H9 (cell line): ENCODE data around the gene PAFAH1B1. TPM values are rescaled to one million over a fixed set of nuclear protein-coding genes. Genes with fewer than 3 reads are reported as not detected.
A peak's percentile ranks its signal among the peaks of the same experiment; 100 is the strongest.
"Not testable (repeated sequence)": the region's sequence is repeated elsewhere in the genome, so short reads cannot be mapped to it uniquely, and the experiment has no call there.

Experiments used
- DNase-seq: peaks from one replicate; pipeline ENCODE4 v3.0.0-alpha.2; 2017
- H2AFZ ChIP-seq: one replicate; pipeline ENCODE4 v1.6.1; 2013; ENCODE audit warnings: mild to moderate bottlenecking, low read length, control low read depth, moderate library complexity
- H2AK5ac ChIP-seq: 2 replicates; pipeline ENCODE4 v1.6.1; 2013; ENCODE audit warnings: low read length, control low read depth, mixed read lengths; ENCODE audit not compliant: insufficient read length
- H2BK120ac ChIP-seq: one replicate; pipeline ENCODE4 v1.6.1; 2013; ENCODE audit warnings: low read depth, mild to moderate bottlenecking, low read length, control low read depth, inconsistent platforms; ENCODE audit not compliant: poor library complexity, severe bottlenecking
- H2BK12ac ChIP-seq: 2 replicates; pipeline ENCODE4 v1.6.1; 2013; ENCODE audit warnings: low read length, control low read depth, mixed read lengths, low read depth; ENCODE audit not compliant: insufficient read length
- H2BK15ac ChIP-seq: 2 replicates; pipeline ENCODE4 v1.6.1; 2013; ENCODE audit warnings: low read depth, low read length, control low read depth
- H2BK20ac ChIP-seq: one replicate; pipeline ENCODE4 v1.6.1; 2013; ENCODE audit warnings: low read depth, mild to moderate bottlenecking, low read length, control low read depth, inconsistent platforms; ENCODE audit not compliant: poor library complexity, severe bottlenecking
- H2BK5ac ChIP-seq: 2 replicates; pipeline ENCODE4 v1.6.1; 2013; ENCODE audit warnings: low read length, control low read depth, mixed read lengths; ENCODE audit not compliant: insufficient read length
- H3K14ac ChIP-seq: 2 replicates; pipeline ENCODE4 v1.6.1; 2013; ENCODE audit warnings: low read length, control low read depth; ENCODE audit not compliant: insufficient read depth
- H3K18ac ChIP-seq: 2 replicates; pipeline ENCODE4 v1.6.1; 2013; ENCODE audit warnings: low read depth, mild to moderate bottlenecking, mixed read lengths, low read length, control low read depth; ENCODE audit not compliant: insufficient read length
- H3K23ac ChIP-seq: 2 replicates; pipeline ENCODE4 v1.6.1; 2013; ENCODE audit warnings: low read length, control low read depth, mixed read lengths, low read depth; ENCODE audit not compliant: insufficient read length
- H3K23me2 ChIP-seq: 2 replicates; pipeline ENCODE4 v1.6.1; 2013; ENCODE audit warnings: low read depth, mild to moderate bottlenecking, mixed read lengths, low read length, control low read depth; ENCODE audit not compliant: insufficient read length, poor library complexity, severe bottlenecking
- H3K27ac ChIP-seq: 2 replicates; pipeline ENCODE4 v1.5.1; 2013; ENCODE audit warnings: low read length, control low read depth, mixed read lengths, low read depth; ENCODE audit not compliant: insufficient read length
- H3K27me3 ChIP-seq: 2 replicates; pipeline ENCODE4 v1.6.1; 2013; ENCODE audit warnings: low read length, control low read depth, inconsistent platforms; ENCODE audit not compliant: insufficient read depth
- H3K4ac ChIP-seq: 2 replicates; pipeline ENCODE4 v1.6.1; 2013; ENCODE audit warnings: low read depth, mild to moderate bottlenecking, control low read depth, inconsistent platforms, low read length, moderate library complexity
- H3K4me1 ChIP-seq: 2 replicates; pipeline ENCODE4 v1.6.1; 2013; ENCODE audit warnings: low read length, control low read depth, inconsistent platforms; ENCODE audit not compliant: insufficient read depth
- H3K4me2 ChIP-seq: 2 replicates; pipeline ENCODE4 v1.6.1; 2013; ENCODE audit warnings: low read length, control low read depth, mixed read lengths; ENCODE audit not compliant: insufficient read length, insufficient read depth
- H3K56ac ChIP-seq: 2 replicates; pipeline ENCODE4 v1.6.1; 2013; ENCODE audit warnings: low read depth, mild to moderate bottlenecking, mixed read lengths, low read length, control low read depth; ENCODE audit not compliant: insufficient read length
- H3K79me1 ChIP-seq: 2 replicates; pipeline ENCODE4 v1.6.1; 2013; ENCODE audit warnings: low read depth, mild to moderate bottlenecking, moderate library complexity, low read length, control low read depth, inconsistent platforms; ENCODE audit not compliant: insufficient read depth, poor library complexity, severe bottlenecking
- H3K79me2 ChIP-seq: 2 replicates; pipeline ENCODE4 v1.6.1; 2013; ENCODE audit warnings: low read length, control low read depth, inconsistent platforms; ENCODE audit not compliant: insufficient read depth
- H3K9ac ChIP-seq: 2 replicates; pipeline ENCODE4 v1.6.1; 2013; ENCODE audit warnings: low read length, control low read depth, mixed read lengths; ENCODE audit not compliant: insufficient read length; ENCODE audit errors: extremely low read depth
- H3K9me3 ChIP-seq: one replicate; pipeline ENCODE4 v1.6.1; 2013; ENCODE audit warnings: low read depth, low read length, inconsistent platforms; ENCODE audit not compliant: control insufficient read depth
- H3T11ph ChIP-seq: one replicate; pipeline ENCODE4 v1.6.1; 2013; ENCODE audit warnings: mild to moderate bottlenecking, low read length, control low read depth, inconsistent platforms
- H4K20me1 ChIP-seq: one replicate; pipeline ENCODE4 v1.6.1; 2013; ENCODE audit not compliant: control insufficient read depth, insufficient read length, insufficient read depth
- H4K5ac ChIP-seq: 2 replicates; pipeline ENCODE4 v1.6.1; 2013; ENCODE audit warnings: low read depth, mild to moderate bottlenecking, mixed read lengths, low read length, control low read depth; ENCODE audit not compliant: insufficient read length
- H4K8ac ChIP-seq: replicated peaks from 2 replicates; pipeline ENCODE4 v1.6.1; 2013; ENCODE audit warnings: low read length, control low read depth, mixed read lengths, low read depth; ENCODE audit not compliant: insufficient read length
- H4K91ac ChIP-seq: 2 replicates; pipeline ENCODE4 v1.6.1; 2013; ENCODE audit warnings: low read depth, mild to moderate bottlenecking, moderate library complexity, mixed read lengths, low read length, control low read depth; ENCODE audit not compliant: insufficient read length
- H3K27ac Mint-ChIP-seq, 3 experiments: 2 replicates in 2 of 3; 3 replicates in 1 of 3; pipeline ENCODE4 v1.8.0; 2020 to 2021; ENCODE audit warnings: mixed read lengths in 3 of 3, mild to moderate bottlenecking in 1 of 3, moderate library complexity in 1 of 3
- H3K27me3 Mint-ChIP-seq: 2 replicates; pipeline ENCODE4 v1.8.0; 2021; ENCODE audit warnings: low read depth, mild to moderate bottlenecking, moderate library complexity, mixed read lengths
- H3K36me3 Mint-ChIP-seq, 3 experiments: 2 replicates in 2 of 3; 3 replicates in 1 of 3; pipeline ENCODE4 v1.8.0; 2020 to 2021; ENCODE audit warnings: low read depth in 3 of 3, mixed read lengths in 3 of 3; ENCODE audit not compliant: insufficient read depth in 1 of 3
- H3K4me1 Mint-ChIP-seq, 2 experiments: 2 replicates each; pipeline ENCODE4 v1.8.0; 2020; ENCODE audit warnings: mixed read lengths in 2 of 2
- H3K4me3 Mint-ChIP-seq, 2 experiments: 2 replicates in 1 of 2; 3 replicates in 1 of 2; pipeline ENCODE4 v1.8.0; 2020 to 2021; ENCODE audit warnings: mild to moderate bottlenecking in 2 of 2, mixed read lengths in 2 of 2, moderate library complexity in 1 of 2
- H3K9me3 Mint-ChIP-seq, 2 experiments: 2 replicates in 1 of 2; 3 replicates in 1 of 2; pipeline ENCODE4 v1.8.0; 2020; ENCODE audit warnings: mild to moderate bottlenecking in 2 of 2, mixed read lengths in 2 of 2, moderate library complexity in 1 of 2
- WGBS: extraction: QIAGEN DNeasy Blood & Tissue Kit; methylation state at CpG from one replicate; pipeline ENCODE4 v1.1.7; 2013; ENCODE audit warnings: missing lambda C conversion rate, low lambda C conversion rate, mixed read lengths; ENCODE audit not compliant: insufficient read length; ENCODE audit errors: extremely low coverage; 5-methylcytosine and 5-hydroxymethylcytosine counted together
- total RNA-seq: library from RNA; stranded (reverse); gene quantifications from 2 replicates; pipeline ENCODE4 v1.2.1, GENCODE V29; 2021
- TF ChIP-seq, protein P1 (sequence below): fragments of 200-600 bp; sonication (generic); conservative IDR thresholded peaks from 3 replicates; pipeline ENCODE4 v1.8.0; 2021; ENCODE audit warnings: antibody characterized with exemption, mild to moderate bottlenecking

PAFAH1B1 gene
- total RNA-seq, 1 experiment from 2014 or later = 134 TPM

- TF ChIP-seq, protein P1, sequence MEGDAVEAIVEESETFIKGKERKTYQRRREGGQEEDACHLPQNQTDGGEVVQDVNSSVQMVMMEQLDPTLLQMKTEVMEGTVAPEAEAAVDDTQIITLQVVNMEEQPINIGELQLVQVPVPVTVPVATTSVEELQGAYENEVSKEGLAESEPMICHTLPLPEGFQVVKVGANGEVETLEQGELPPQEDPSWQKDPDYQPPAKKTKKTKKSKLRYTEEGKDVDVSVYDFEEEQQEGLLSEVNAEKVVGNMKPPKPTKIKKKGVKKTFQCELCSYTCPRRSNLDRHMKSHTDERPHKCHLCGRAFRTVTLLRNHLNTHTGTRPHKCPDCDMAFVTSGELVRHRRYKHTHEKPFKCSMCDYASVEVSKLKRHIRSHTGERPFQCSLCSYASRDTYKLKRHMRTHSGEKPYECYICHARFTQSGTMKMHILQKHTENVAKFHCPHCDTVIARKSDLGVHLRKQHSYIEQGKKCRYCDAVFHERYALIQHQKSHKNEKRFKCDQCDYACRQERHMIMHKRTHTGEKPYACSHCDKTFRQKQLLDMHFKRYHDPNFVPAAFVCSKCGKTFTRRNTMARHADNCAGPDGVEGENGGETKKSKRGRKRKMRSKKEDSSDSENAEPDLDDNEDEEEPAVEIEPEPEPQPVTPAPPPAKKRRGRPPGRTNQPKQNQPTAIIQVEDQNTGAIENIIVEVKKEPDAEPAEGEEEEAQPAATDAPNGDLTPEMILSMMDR = no peak
- no peak overlapping the region for H3K23ac ChIP-seq
- peak overlapping the region; percentile 30 for H3K27ac ChIP-seq
- no peak overlapping the region for H4K5ac ChIP-seq
- peak; percentile 61 for DNase-seq
- no peak overlapping the region for H3T11ph ChIP-seq
- H3K9me3 ChIP-seq = no peaks in the 10 kb centered on the region
- H3K9ac ChIP-seq = no peak overlapping the region
- no peak overlapping the region for H2BK15ac ChIP-seq
- H3K27me3 ChIP-seq = no peaks in the 10 kb centered on the region
- no peaks in the 10 kb centered on the region for H4K20me1 ChIP-seq
- no peak overlapping the region for H3K4ac ChIP-seq
- H3K4me2 ChIP-seq = peak overlapping the region; percentile 46
- Mint-ChIP-seq H3K36me3 (peaks cover 34 to 54% (median 39%) of the 10 kb centered on the region in 3 experiments), H3K27ac (peak overlapping the region; percentile 82 to 89 (median 86); a peak in 6 of 7 replicates), H3K4me1 (peaks cover 44% of the 10 kb centered on the region in 2 experiments), H3K9me3 (peaks cover 30 to 32% of the 10 kb centered on the region in 2 experiments), H3K4me3 (no peak overlapping the region), H3K27me3 (no peaks in the 10 kb centered on the region)
- peaks cover 11% of the 10 kb centered on the region for H3K79me1 ChIP-seq
- no peak overlapping the region for H3K14ac ChIP-seq
- H2BK5ac ChIP-seq = no peak overlapping the region
- H2AK5ac ChIP-seq = no peak overlapping the region
- no peaks in the 10 kb centered on the region for H3K23me2 ChIP-seq
- no peak overlapping the region for H3K56ac ChIP-seq
- no peak overlapping the region for H4K8ac ChIP-seq
- H2BK120ac ChIP-seq = no peak overlapping the region
- H3K4me1 ChIP-seq = peaks cover 5% of the 10 kb centered on the region; the same call in 1 of the 2 replicates
- H3K18ac ChIP-seq = no peak overlapping the region
- H2BK20ac ChIP-seq = no peak overlapping the region
- WGBS = no CpG with 5 or more reads among the region's 10 CpGs
- no peak overlapping the region for H2AFZ ChIP-seq
- H2BK12ac ChIP-seq = no peak overlapping the region
- peaks cover 33% of the 10 kb centered on the region; the same call in 1 of the 2 replicates for H3K79me2 ChIP-seq
- H4K91ac ChIP-seq = no peak overlapping the region
These were observed 30.9 kb downstream of the PAFAH1B1 start for GRCh38 chr17:2624292-2624731.

- not testable (repeated sequence) for H3K14ac ChIP-seq, H3K23ac ChIP-seq, H3K79me1 ChIP-seq, H2AFZ ChIP-seq, H3K9me3 ChIP-seq, H3K27me3 ChIP-seq, DNase-seq, H3T11ph ChIP-seq, H3K4me3 Mint-ChIP-seq, H3K18ac ChIP-seq, H3K23me2 ChIP-seq, H3K4me2 ChIP-seq, H2BK20ac ChIP-seq, H3K27ac ChIP-seq, H2BK15ac ChIP-seq, H4K8ac ChIP-seq, H4K20me1 ChIP-seq, H3K27me3 Mint-ChIP-seq, H2AK5ac ChIP-seq, H4K91ac ChIP-seq, H3K4ac ChIP-seq, H2BK120ac ChIP-seq, H4K5ac ChIP-seq, H3K9ac ChIP-seq, H3K56ac ChIP-seq, H2BK5ac ChIP-seq, H3K4me1 ChIP-seq, H2BK12ac ChIP-seq
- peak overlapping the region in 2 of 3 experiments; percentile 13 to 73; a peak in 4 of 7 replicates for H3K27ac Mint-ChIP-seq
- peaks cover 23 to 33% (median 28%) of the 10 kb centered on the region in 3 experiments for H3K36me3 Mint-ChIP-seq
- peaks cover 33% of the 10 kb centered on the region; the same call in 1 of the 2 replicates for H3K79me2 ChIP-seq
- H3K9me3 Mint-ChIP-seq = peaks cover 23 to 24% of the 10 kb centered on the region in 2 experiments
- H3K4me1 Mint-ChIP-seq = peaks cover 67 to 69% of the 10 kb centered on the region in 2 experiments
- WGBS = no CpG with 5 or more reads among the region's 7 CpGs
These were observed 33.3 kb downstream of the PAFAH1B1 start for GRCh38 chr17:2626626-2627219.
